Measurements from ENCODE around the gene KCTD8. TPM values are rescaled to one million over a fixed set of nuclear protein-coding genes. Genes with fewer than 3 reads are reported as not detected.

The KCTD8 gene
- total RNA-seq, 1 experiment from 2014 or later = not detected

GRCh38 chr4:44228326-44228725 is 220.3 kb downstream of the KCTD8 start:
- DNase-seq (ENCODE audit: low read depth, low spot score) (no peak), ATAC-seq (no peak)
- intact Hi-C loops (cut with micrococcal nuclease; ENCODE audit: unreplicated experiment) = no loop called here
- BruUV-seq (replicated peaks) = no TSS peak
- CTCF ChIA-PET = no interaction called here
- Histone ChIP-seq H3K9me3 (ENCODE audit: control insufficient read depth, insufficient read depth, low read depth, low read length) (no peaks in the 10 kb centered on the region), H3K27me3 (ENCODE audit: control insufficient read depth, insufficient read depth, low read length) (no peaks in the 10 kb centered on the region), H3K4me1 (ENCODE audit: control insufficient read depth, insufficient read depth, low read length) (no peaks in the 10 kb centered on the region), H3K4me3 (ENCODE audit: low read depth in 2 of 2, low read length in 2 of 2) (no peak overlapping the region), H3K27ac (ENCODE audit: low read length) (no peak overlapping the region), H3K36me3 (ENCODE audit: control insufficient read depth, insufficient read depth, low read length) (no peaks in the 10 kb centered on the region)
- in situ Hi-C loops (cut with HindIII; ENCODE audit: low pct_unique_long_range_greater_than_20kb, low sequenced_read_pairs) = no loop called here
- POLR2A ChIA-PET = no interaction called here
- TF ChIP-seq TCF7L2 (IDR thresholded peaks at IDR 0.05; ENCODE audit: low read depth, low read length) (no peak), POLR2AphosphoS5 (IDR thresholded peaks at IDR 0.05; ENCODE audit: low read depth, low read length) (no peak), REST (IDR thresholded peaks at IDR 0.05; ENCODE audit: insufficient read depth in 1 of 2, low read depth in 2 of 2, low read length in 1 of 2) (no peak), SIN3A (IDR thresholded peaks at IDR 0.05; ENCODE audit: borderline replicate concordance, insufficient read depth, low read depth, low read length) (no peak), CTCF (IDR thresholded peaks at IDR 0.05) (no peak)

GRCh38 chr4:44221407-44221806 is 227.2 kb downstream of the KCTD8 start:
- ATAC-seq (no peak), DNase-seq (ENCODE audit: low read depth, low spot score) (no peak)
- Histone ChIP-seq H3K27me3 (ENCODE audit: control insufficient read depth, insufficient read depth, low read length) (no peaks in the 10 kb centered on the region), H3K36me3 (ENCODE audit: control insufficient read depth, insufficient read depth, low read length) (no peaks in the 10 kb centered on the region), H3K9me3 (ENCODE audit: control insufficient read depth, insufficient read depth, low read depth, low read length) (no peaks in the 10 kb centered on the region), H3K27ac (ENCODE audit: low read length) (no peak overlapping the region), H3K4me3 (ENCODE audit: low read depth in 2 of 2, low read length in 2 of 2) (no peak overlapping the region), H3K4me1 (ENCODE audit: control insufficient read depth, insufficient read depth, low read length) (no peaks in the 10 kb centered on the region)
- in situ Hi-C loops (cut with HindIII; ENCODE audit: low pct_unique_long_range_greater_than_20kb, low sequenced_read_pairs) (no loop called here), intact Hi-C loops (cut with micrococcal nuclease; ENCODE audit: unreplicated experiment) (no loop called here)
- TF ChIP-seq SIN3A (IDR thresholded peaks at IDR 0.05; ENCODE audit: borderline replicate concordance, insufficient read depth, low read depth, low read length) (no peak), REST (IDR thresholded peaks at IDR 0.05; ENCODE audit: insufficient read depth in 1 of 2, low read depth in 2 of 2, low read length in 1 of 2) (no peak), POLR2AphosphoS5 (IDR thresholded peaks at IDR 0.05; ENCODE audit: low read depth, low read length) (no peak), CTCF (IDR thresholded peaks at IDR 0.05) (no peak), TCF7L2 (IDR thresholded peaks at IDR 0.05; ENCODE audit: low read depth, low read length) (no peak)
- CTCF ChIA-PET = no interaction called here
- BruUV-seq (replicated peaks) = no TSS peak
- POLR2A ChIA-PET = no interaction called here
